CD4-positive, alpha-beta T cell treated with Interleukin-15 for 1 hour (primary cell): Measurements from ENCODE around the gene FOXRED1.
A peak's percentile ranks its signal among the peaks of the same experiment; 100 is the strongest.
"Not testable (repeated sequence)": the region's sequence is repeated elsewhere in the genome, so short reads cannot be mapped to it uniquely, and the experiment has no call there.

Source experiments
- DNase-seq: peaks from one replicate; pipeline ENCODE4 v3.0.0-alpha.2; 2020

FOXRED1 gene

DNA sequence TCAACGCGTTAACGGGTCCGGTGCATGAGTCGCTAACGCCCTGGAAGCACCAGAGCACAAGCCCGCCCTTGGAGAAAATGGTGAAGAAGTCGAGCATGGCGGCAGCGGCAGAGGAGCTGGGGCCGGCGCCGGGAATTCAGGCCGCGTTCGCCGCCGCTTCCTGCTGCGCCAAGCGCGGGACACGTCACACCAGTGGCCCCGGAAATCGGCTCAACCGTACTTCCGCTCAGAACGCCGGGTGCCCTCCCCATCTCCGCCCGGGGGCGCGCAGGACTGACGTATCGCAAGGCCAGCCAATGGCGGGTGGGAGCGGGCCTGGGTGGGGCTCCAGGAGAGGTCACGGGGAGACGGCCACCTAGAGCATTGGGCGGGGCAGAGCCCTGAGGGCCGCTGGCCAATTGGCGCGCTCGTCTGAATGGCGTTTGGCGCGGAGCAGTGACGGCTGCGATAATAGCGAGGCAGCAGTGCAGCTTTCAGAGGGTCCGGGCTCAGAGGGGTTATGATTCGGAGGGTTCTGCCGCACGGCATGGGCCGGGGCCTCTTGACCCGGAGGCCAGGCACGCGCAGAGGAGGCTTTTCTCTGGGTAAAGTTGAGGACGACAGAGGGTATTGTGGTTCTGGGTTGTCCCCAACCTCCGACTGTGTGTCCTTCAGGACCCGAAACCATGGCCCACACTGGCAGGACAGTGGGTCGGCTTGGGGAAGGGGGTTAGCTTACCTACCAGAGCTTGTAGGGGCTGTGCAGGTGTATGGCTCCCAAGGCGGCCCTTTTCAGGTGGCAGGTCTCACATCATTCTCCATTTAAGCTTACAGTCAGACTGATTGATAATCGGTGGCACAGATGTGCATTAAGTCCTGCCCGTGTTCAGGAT lies at the start of gene FOXRED1, which contains the start of gene SRPRA:
Gene FOXRED1, plus strand, starts transcription at position 447 of the 872 bp plus-strand sequence. Its CDS starts 53 bp downstream, at position 500.
Gene SRPRA, minus strand, starts transcription at position 188 of the 872 bp plus-strand sequence. Its CDS starts 91 bp downstream, at position 97.
- DNase-seq = peak; percentile 99

- no peak for DNase-seq
Observed at GRCh38 chr11:126219547-126219946, 49.4 kb upstream of the FOXRED1 start.

DNA sequence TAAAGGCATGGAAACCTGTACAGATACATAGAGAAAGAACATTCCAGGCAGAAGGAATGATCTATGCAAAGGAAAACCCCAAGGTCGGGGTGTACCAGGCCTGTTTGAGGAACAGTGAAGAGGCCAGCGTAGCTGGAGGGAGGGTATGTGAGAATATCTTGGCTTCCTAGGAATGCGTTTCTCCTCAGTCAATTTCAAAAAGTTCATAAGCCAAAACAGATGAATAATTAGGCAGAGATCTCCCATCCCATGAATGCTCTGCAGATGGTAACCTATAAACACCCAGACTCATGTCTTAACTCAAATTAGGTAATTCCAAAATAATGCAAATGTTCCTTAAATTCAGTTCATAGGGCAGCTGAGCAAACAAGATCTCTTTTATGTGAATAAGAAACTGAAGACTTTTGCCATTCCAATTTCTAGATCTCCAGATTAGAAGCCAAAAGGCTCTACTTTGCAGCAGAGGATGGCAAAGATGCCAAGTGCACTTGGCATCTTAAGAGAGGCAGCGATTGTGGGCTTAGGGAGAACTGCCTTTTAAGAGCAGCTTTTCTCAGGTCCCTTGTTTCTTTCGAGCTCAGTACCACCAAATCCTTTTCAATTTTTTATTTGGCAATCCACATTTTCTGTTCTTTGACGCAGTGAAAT lies 44.2 kb upstream of the FOXRED1 start:
- DNase-seq = no peak

DNA sequence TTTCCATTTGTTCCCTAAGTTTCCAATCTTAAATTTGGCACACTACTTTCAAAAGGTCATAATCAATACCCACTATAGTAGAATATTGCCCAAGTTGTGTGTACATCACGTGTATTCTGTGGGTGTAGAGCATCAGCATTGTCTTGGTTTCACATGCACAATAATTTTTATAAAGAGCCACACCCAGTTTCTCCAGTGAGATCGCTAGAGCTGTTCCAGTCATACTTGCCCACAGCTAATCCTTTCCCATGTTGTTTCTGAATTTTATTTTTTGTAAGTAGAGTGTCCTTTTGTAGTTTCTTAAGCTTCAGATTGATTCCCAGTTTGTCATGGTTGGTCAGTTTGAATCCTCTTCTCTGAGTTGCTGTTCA lies 43.7 kb upstream of the FOXRED1 start:
- no peak for DNase-seq

DNA sequence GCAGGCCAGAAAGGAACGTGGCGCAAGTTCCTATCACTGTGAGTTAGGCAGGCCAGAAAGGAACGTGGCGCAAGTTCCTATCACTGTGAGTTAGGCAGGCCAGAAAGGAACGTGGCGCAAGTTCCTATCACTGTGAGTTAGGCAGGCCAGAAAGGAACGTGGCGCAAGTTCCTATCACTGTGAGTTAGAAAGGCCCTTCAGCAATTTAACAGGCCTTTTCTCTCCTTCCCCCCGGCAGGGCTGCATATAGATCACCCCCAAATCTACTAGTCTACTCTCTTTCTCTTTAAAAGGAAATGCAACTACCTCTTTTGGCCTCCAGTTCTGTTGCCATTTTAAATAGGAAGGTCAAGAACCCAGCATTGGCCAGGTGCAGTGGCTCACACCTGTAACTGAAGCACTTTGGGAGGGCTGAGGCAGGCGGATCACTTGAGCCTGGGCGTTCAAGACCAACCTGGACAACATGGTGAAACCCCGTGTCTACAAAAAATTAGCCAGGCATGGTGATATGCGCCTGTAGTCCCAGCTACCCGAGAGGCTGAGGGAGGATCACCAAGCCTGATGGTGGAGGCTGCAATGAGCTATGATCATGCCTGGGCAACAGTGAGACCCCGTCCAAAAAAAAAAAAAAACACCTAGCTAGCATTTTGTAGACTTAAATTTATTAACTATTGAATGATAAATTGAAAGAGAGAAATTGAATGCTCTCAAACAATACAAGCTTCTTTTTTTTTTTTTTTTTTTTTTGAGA lies 42.4 kb upstream of the FOXRED1 start:
- DNase-seq = no peak

- no peak for DNase-seq
Observed at GRCh38 chr11:126229858-126230540, 39.0 kb upstream of the FOXRED1 start.

DNA sequence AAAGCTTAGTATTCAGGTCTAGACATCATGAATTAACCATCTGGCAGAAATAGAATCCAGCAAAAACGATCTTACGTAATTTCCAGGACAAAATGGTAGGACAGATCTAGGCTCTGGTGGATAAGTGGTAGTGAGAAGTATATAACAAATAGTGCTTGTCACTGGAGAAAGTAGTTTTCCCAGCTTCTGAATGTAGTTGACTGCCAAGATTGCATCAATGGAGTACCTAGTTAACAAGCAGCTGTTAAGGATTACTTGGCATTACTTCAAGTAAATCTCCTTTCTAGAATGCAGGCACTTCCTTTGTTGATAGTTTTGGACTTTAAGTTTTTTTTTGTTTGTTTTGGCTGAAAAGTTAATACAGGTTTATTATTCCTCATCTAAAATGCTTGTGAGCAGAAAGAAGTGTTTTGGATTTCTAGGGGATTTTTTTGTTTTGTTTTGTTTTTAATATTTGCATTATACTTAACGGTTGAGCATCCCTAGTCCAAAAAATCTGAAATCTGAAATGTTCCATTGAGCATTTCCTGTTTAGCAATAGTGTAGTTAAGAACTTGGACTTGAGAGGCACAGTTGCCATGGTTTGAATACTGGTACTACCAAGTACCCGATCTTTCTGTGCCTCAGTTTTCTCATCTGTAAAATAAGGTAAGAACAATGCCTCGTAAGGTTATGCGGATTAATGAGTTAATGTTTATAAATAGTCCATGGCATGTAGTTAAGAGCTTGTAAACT lies 37.1 kb upstream of the FOXRED1 start:
- no peak for DNase-seq

- no peak for DNase-seq
Observed at GRCh38 chr11:126232683-126233082, 36.3 kb upstream of the FOXRED1 start.

DNA sequence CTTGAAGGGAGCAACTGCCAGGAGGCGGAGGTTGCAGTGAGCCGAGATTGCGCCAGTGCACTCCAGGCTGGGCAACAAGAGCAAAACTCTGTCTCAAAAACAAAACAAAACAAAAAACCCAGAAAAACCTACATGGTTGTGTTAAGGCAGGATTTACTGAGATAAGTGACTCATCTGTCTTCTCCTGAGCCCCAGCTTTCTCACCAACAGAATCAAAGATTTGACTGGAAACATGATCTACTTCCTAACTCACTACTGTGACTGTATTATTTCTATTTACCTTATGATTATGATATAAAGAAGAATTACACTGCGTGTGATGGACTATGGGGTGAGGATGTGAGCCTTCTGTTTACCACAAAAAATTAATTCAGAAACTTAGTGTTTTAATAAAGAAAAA lies 35.6 kb upstream of the FOXRED1 start:
- no peak for DNase-seq

DNA sequence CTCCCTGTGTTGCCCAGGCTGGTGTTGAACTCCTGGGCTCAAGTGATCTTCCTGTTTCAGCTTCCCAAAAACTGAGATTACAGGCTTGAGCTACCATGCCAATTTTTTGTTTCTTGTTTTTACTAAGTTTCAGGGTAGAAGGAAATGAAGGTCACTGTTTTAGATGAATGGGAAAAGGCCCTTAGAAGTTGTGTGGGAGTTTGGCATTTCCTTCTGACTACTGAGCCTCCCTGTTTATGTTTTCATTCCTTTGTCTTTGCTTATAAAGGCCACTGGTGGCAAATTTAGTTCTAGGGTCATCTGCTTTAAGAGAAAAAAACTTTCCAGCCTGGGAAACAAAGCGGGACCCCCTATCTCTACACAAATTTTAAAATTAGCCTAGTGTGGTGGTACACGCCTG lies 22.3 kb upstream of the FOXRED1 start:
- no peak for DNase-seq

DNA sequence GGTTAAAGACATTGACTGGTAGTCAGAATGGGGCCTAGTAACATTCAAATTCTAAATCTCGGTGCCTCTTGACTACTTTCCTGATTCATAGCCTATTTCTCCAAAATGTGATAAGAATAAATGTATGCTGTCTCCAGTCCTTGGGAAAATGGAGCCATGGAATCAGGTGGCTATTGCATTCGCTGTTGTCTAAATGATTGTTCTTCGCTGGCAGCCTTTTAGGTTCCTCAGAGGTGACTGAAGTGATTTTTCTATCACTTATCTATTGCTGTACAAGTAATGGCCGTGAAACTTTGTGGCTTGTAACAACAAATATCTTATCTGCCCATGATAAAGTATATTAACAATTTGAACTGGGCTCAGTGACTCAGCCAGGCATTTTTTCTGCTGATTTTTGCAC lies 15.7 kb upstream of the FOXRED1 start:
- DNase-seq = no peak

GRCh38 chr11:126254819-126255218 lies 14.1 kb upstream of the FOXRED1 start:
- DNase-seq = no peak

GRCh38 chr11:126255507-126255906 lies 13.4 kb upstream of the FOXRED1 start:
- DNase-seq = not testable (repeated sequence)

DNA sequence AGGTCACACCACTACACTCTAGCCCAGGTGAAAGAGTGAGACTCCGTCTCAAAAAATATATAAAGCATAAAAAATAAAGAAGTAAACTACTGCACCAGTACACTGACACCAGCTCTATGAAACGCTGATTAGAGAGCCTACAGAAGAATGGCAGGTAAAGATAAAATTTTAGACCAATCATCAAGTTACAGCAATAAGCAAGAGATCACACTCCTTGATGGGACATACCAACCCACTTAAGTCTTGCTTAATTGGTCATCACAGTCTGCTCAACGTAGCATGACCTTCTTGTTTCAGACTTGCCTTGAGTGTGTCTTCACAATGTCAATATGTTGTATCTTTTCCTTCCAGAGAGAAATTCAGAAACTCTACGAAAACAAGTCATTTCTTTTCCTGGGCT lies 12.7 kb upstream of the FOXRED1 start:
- DNase-seq = no peak

DNA sequence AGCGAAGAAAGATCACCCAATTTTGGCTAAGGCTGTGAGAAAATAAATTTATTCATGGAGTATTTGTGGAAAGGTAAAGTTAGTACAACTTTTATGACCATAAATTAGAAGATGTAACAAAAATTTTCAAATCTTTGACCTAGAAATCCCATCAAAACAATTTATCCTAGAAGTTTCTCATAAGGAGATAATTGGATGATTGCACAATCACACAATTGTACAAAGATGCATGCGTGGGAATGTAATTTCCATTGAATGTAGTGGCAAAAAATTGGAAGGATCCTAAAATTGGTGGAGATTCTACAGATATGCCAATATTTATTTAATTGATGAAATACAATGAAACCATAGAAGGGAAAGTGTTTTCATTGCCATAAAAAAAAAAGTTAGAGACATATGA lies 11.8 kb upstream of the FOXRED1 start:
- DNase-seq = no peak

- DNase-seq = no peak
Observed at GRCh38 chr11:126257764-126258163, 11.2 kb upstream of the FOXRED1 start.

- no peak for DNase-seq
Observed at GRCh38 chr11:126262216-126262615, 6.7 kb upstream of the FOXRED1 start.

DNA sequence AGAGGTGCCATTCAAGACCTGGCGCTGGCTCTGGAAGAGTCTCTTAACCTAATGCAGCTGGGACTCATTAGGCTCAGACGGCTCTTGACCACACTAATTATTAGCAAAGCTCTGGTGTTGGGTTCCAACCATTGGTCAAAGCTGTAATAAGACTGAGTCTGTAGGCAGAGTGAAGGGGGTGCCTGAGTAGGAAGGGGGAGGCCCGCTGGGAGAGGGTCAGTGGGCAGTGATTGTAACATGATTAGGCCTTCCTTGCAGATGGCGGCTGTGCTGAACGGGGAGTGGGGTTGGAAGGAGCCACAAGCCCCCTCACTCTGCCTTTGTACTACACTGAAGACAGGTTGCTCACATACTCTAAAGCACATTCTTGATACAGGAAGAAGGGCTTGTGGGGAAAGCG lies 5.5 kb upstream of the FOXRED1 start:
- no peak for DNase-seq

- no peak for DNase-seq
Observed at GRCh38 chr11:126265811-126266210, 3.1 kb upstream of the FOXRED1 start.

DNA sequence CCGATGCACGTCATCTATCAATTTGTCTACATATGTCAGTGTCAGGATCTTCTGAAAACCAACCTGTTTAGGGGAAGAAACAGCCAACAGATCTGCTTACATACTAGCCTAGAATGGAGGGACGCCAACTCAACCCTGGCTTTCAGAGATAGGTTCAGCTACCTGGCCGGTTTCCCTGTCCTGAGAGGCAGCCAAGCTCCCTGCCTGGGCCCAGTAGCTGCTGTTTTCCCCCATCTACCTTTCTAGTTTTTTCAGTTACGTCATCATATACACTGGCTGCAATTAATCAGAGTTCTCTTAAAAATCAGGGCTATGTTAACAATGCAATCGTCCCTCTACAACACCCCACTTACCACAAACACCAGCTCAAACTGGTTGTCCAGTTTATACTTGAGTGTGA lies 1.3 kb upstream of the FOXRED1 start:
- no peak for DNase-seq

DNA sequence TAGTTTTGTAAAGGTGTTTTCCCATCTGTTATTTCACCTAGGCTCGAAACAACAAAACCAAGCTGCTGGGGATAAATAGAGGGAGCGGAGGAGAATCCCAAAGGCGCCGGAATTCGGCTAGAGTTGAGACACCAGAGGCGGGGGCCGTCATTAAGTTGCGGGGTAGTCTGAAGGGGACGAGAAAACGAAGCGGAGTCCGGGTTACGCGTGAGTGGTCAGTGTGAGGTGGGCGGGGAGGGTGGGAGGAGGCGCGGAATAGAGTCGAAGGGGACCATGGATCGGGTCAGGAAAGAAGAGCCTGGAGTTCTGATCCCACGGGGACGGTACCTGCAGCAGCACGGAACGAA lies 620 bp upstream of the FOXRED1 start:
- no peak for DNase-seq

DNA sequence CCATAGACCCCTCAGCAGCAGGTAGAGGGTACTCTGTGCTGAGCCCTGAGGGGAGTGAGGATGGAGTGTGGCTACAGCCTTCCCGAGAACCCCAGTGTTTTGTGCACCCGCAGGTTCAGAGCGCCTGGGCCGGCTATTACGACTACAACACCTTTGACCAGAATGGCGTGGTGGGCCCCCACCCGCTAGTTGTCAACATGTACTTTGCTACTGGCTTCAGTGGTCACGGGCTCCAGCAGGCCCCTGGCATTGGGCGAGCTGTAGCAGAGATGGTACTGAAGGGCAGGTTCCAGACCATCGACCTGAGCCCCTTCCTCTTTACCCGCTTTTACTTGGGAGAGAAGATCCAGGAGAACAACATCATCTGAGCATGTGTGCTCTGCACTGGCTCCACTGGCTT lies 8.4 kb downstream of the FOXRED1 start:
- no peak for DNase-seq
